ENCODE data around the gene SLC25A47.

SLC25A47 gene

DNA sequence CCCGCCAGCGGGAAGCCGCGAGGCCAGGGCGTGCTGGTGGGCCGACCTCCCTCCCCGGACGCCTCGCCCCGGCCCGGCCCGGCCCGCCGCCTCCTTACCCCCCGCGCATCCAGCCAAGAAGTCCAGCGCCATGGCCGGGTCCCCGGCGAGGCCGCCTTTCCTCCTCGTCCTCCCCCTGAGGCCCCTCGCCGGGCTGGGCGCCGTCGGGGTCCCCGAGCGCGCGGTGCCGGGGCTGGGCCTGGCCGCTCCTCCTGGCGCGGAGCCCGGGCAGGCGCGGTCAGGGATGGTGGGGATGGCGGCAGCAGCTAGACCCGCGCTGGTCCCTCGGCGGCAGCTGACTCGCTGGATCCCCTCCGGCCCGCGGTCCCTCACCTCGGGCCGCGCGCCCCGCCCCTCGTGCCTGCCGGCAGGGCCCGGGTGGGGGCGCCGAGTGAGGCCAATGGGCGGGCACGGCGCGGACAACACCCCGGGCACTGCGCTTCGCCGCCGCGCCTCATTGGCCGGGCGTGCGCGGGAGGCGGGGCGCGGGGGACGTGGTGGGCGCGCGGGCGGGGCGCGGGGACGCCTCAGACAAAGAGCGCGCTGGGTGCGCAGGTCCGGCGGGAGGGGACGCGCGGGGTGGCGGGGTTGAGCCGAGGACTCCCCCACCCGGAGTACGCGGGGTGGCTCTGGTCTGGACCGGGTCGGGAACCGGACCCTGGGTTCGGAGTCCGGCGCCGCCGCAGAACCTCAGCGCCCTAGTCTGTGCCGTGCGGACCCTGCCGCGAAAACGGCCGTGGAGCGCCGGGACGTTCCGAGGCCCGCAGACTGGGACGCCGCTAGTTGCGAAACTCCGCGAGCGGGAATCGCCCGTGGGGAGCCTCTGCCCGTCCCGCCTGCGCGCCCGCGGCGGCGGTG lies 16.8 kb upstream of the SLC25A47 start, which contains the start of gene SLC25A29:
Gene SLC25A29 (minus strand): TSS at position 344 of the 897 bp plus-strand sequence. CDS start 212 bp downstream, at position 132.
- Histone ChIP-seq H3K27me3 (ENCODE audit: control insufficient read depth in 1 of 2, insufficient read depth in 1 of 2, low read length in 2 of 2) (peaks cover 0 to 8% of the 10 kb centered on the region in 2 experiments), H2AK5ac (ENCODE audit: low read length, severe bottlenecking) (no peak within 1 kb of the TSS), H3K4me2 (ENCODE audit: low read length, poor library complexity, severe bottlenecking) (peak within 1 kb of the TSS; percentile 86), H3K23ac (ENCODE audit: low read length in 2 of 2) (peak within 1 kb of the TSS; percentile 65 to 94), H3K36me3 (ENCODE audit: control insufficient read depth in 1 of 2, insufficient read depth in 2 of 2, low read depth in 1 of 2, low read length in 2 of 2) (peaks cover 0 to 18% of the 10 kb centered on the region in 2 experiments), H3K14ac (ENCODE audit: low read length in 2 of 2) (peak within 1 kb of the TSS in 1 of 2 experiments; percentile 94), H3K4me3 (ENCODE audit: insufficient read depth in 1 of 2, low read depth in 1 of 2, low read length in 2 of 2) (peak within 1 kb of the TSS; percentile 85 to 94), H2BK12ac (ENCODE audit: low read length in 2 of 2) (peak within 1 kb of the TSS; percentile 57 to 63), H4K8ac (ENCODE audit: low read length) (peak within 1 kb of the TSS; percentile 82), H3K4me1 (ENCODE audit: control insufficient read depth, insufficient read depth, low read depth, low read length) (peaks cover 39% of the 10 kb centered on the region), H3K4ac (ENCODE audit: low read depth in 1 of 2, low read length in 2 of 2) (peak within 1 kb of the TSS; percentile 88 to 92), H3K9me3 (ENCODE audit: control insufficient read depth, low read length) (no peaks in the 10 kb centered on the region), H4K91ac (ENCODE audit: low read length) (peak within 1 kb of the TSS; percentile 83), H3K18ac (ENCODE audit: low read depth in 1 of 2, low read length in 2 of 2) (peak within 1 kb of the TSS; percentile 92 to 97), H3K79me1 (replicated peaks; ENCODE audit: low read length, poor library complexity, severe bottlenecking) (peaks cover 38% of the 10 kb centered on the region), H3K9ac (ENCODE audit: low read length) (peak within 1 kb of the TSS; percentile 85), H2AFZ (ENCODE audit: low read depth, low read length) (peak within 1 kb of the TSS; percentile 84), H2BK120ac (ENCODE audit: low read depth, low read length) (peak within 1 kb of the TSS; percentile 84), H2BK5ac (ENCODE audit: low read depth, low read length, poor library complexity, severe bottlenecking) (peak within 1 kb of the TSS; percentile 68), H3K27ac (ENCODE audit: low read length, poor library complexity, severe bottlenecking) (peak within 1 kb of the TSS; percentile 47), H2BK15ac (ENCODE audit: low read depth, poor library complexity, severe bottlenecking) (peak within 1 kb of the TSS; percentile 78)
- DNase-seq = peak; percentile 88
- under 1% methylated on average over 101 of the region's 131 CpGs for WGBS

DNA sequence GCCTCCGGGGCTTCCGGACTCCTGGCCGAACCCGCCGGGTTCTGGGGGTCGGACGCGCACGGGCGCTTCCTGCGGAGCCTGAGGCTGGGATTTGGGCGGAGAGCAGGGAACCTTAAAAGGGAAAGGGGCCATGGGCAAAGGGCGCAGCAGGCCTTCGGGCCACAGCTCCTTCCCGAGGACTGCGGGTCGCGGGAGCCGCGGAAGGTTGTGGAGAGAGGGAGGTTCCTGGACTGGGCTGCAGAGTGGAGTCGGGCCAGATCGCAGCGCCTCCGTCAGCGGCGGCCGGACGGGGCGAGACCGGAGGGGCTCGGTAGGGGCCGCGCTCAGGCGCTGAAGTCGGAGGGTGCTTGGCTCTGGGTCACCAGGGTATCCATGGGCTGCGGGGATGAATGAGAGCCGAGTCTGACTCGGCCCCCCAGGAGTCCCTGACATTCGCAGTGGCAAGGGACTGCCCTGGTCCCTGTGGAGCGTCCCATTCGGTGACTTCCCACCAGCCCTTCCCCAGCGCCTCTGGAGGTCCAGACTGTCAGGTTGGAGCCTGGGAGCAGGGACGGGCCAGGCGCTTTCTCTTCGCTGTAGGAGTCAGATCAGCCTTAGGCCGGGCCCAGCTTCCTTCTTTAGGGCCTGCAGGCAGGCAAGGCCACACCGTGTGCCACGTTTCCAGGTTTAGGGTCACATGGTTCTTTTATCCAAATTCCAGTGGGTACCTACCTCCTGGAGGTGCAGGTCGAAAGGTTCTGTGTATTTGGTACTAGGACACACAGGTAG lies 16.0 kb upstream of the SLC25A47 start:
- peak overlapping the region; percentile 84 for H2BK120ac ChIP-seq (ENCODE audit: low read depth, low read length)
- peak overlapping the region; percentile 16 for H2AFZ ChIP-seq (ENCODE audit: low read depth, low read length)
- H2BK12ac ChIP-seq (ENCODE audit: low read length in 2 of 2) = peak overlapping the region in 1 of 2 experiments; percentile 34
- H4K8ac ChIP-seq (ENCODE audit: low read length) = peak overlapping the region; percentile 82
- peak overlapping the region; percentile 83 for H4K91ac ChIP-seq (ENCODE audit: low read length)
- DNase-seq = peak; percentile 46
- peak overlapping the region; percentile 71 to 88 for H3K4ac ChIP-seq (ENCODE audit: low read depth in 1 of 2, low read length in 2 of 2)
- no peaks in the 10 kb centered on the region for H3K9me3 ChIP-seq (ENCODE audit: control insufficient read depth, low read length)
- 5% methylated on average over 46 of the region's 49 CpGs for WGBS
- peak overlapping the region; percentile 78 for H2BK15ac ChIP-seq (ENCODE audit: low read depth, poor library complexity, severe bottlenecking)
- peaks cover 40% of the 10 kb centered on the region for H3K4me1 ChIP-seq (ENCODE audit: control insufficient read depth, insufficient read depth, low read depth, low read length)
- H3K14ac ChIP-seq (ENCODE audit: low read length in 2 of 2) = peak overlapping the region in 1 of 2 experiments; percentile 2
- H3K27ac ChIP-seq (ENCODE audit: low read length, poor library complexity, severe bottlenecking) = no peak overlapping the region
- peak overlapping the region; percentile 68 for H2BK5ac ChIP-seq (ENCODE audit: low read depth, low read length, poor library complexity, severe bottlenecking)
- H3K36me3 ChIP-seq (ENCODE audit: control insufficient read depth in 1 of 2, insufficient read depth in 2 of 2, low read depth in 1 of 2, low read length in 2 of 2) = peaks cover 0 to 18% of the 10 kb centered on the region in 2 experiments
- peaks cover 35% of the 10 kb centered on the region for H3K79me1 ChIP-seq (replicated peaks; ENCODE audit: low read length, poor library complexity, severe bottlenecking)
- H3K4me3 ChIP-seq (ENCODE audit: insufficient read depth in 1 of 2, low read depth in 1 of 2, low read length in 2 of 2) = peak overlapping the region; percentile 85 to 87
- peak overlapping the region; percentile 85 for H3K9ac ChIP-seq (ENCODE audit: low read length)
- peaks cover 0 to 16% of the 10 kb centered on the region in 2 experiments for H3K27me3 ChIP-seq (ENCODE audit: control insufficient read depth in 1 of 2, insufficient read depth in 1 of 2, low read length in 2 of 2)
- peak overlapping the region in 1 of 2 experiments; percentile 46 for H3K23ac ChIP-seq (ENCODE audit: low read length in 2 of 2)
- H3K4me2 ChIP-seq (ENCODE audit: low read length, poor library complexity, severe bottlenecking) = peak overlapping the region; percentile 86
- peak overlapping the region; percentile 72 for H2AK5ac ChIP-seq (ENCODE audit: low read length, severe bottlenecking)
- peak overlapping the region; percentile 92 to 97 for H3K18ac ChIP-seq (ENCODE audit: low read depth in 1 of 2, low read length in 2 of 2)

DNA sequence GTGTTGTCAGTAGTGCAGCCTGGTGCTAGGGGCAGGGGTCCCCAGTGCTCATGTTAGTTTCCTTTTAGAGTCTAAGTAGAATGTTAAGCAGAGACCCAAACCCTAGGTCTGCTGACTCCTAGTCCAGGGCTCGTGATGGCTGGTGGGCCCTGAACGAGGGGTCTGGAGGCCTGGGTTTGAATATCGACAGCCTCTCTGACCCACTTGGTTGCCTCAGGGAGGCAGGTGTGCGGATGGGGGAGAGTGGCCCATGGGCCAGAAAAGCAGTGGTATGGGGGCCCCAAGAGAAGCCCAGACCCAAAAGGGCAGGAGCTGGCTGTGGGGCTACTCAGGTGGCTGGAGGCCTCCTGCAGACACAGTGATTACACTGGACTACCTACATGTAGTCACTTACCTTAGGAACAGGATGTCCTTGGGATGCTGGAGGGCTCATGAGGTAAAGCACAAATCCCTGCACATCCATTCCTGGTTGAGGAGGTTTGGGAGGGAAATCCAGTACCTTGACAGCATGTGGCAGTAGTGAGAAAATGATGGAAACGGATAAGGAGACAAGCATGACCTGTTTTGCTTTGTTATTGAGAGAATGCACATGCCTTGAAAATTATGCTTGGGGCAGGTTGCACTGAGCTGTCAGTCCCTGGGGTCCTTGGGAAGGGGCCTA lies 15.2 kb upstream of the SLC25A47 start:
- H3K23ac ChIP-seq (ENCODE audit: low read length in 2 of 2) = peak overlapping the region in 1 of 2 experiments; percentile 9
- H2BK12ac ChIP-seq (ENCODE audit: low read length in 2 of 2) = peak overlapping the region in 1 of 2 experiments; percentile 57
- no peak overlapping the region for H2BK5ac ChIP-seq (ENCODE audit: low read depth, low read length, poor library complexity, severe bottlenecking)
- 84% methylated on average over 5 of the region's 5 CpGs for WGBS
- H3K4me2 ChIP-seq (ENCODE audit: low read length, poor library complexity, severe bottlenecking) = peak overlapping the region; percentile 86
- H3K9ac ChIP-seq (ENCODE audit: low read length) = peak overlapping the region; percentile 85
- no peak overlapping the region for H3K14ac ChIP-seq (ENCODE audit: low read length in 2 of 2)
- H2BK15ac ChIP-seq (ENCODE audit: low read depth, poor library complexity, severe bottlenecking) = no peak overlapping the region
- H4K8ac ChIP-seq (ENCODE audit: low read length) = no peak overlapping the region
- peak overlapping the region; percentile 85 to 87 for H3K4me3 ChIP-seq (ENCODE audit: insufficient read depth in 1 of 2, low read depth in 1 of 2, low read length in 2 of 2)
- peak overlapping the region; percentile 72 for H2AK5ac ChIP-seq (ENCODE audit: low read length, severe bottlenecking)
- no peaks in the 10 kb centered on the region for H3K9me3 ChIP-seq (ENCODE audit: control insufficient read depth, low read length)
- no peak overlapping the region for H2BK120ac ChIP-seq (ENCODE audit: low read depth, low read length)
- peak overlapping the region; percentile 65 for H4K91ac ChIP-seq (ENCODE audit: low read length)
- no peak overlapping the region for H3K27ac ChIP-seq (ENCODE audit: low read length, poor library complexity, severe bottlenecking)
- peak overlapping the region in 1 of 2 experiments; percentile 71 for H3K4ac ChIP-seq (ENCODE audit: low read depth in 1 of 2, low read length in 2 of 2)
- H3K27me3 ChIP-seq (ENCODE audit: control insufficient read depth in 1 of 2, insufficient read depth in 1 of 2, low read length in 2 of 2) = peaks cover 0 to 23% of the 10 kb centered on the region in 2 experiments
- H3K36me3 ChIP-seq (ENCODE audit: control insufficient read depth in 1 of 2, insufficient read depth in 2 of 2, low read depth in 1 of 2, low read length in 2 of 2) = peaks cover 0 to 18% of the 10 kb centered on the region in 2 experiments
- H3K4me1 ChIP-seq (ENCODE audit: control insufficient read depth, insufficient read depth, low read depth, low read length) = peaks cover 42% of the 10 kb centered on the region
- DNase-seq = no peak
- H3K79me1 ChIP-seq (replicated peaks; ENCODE audit: low read length, poor library complexity, severe bottlenecking) = peaks cover 33% of the 10 kb centered on the region
- H2AFZ ChIP-seq (ENCODE audit: low read depth, low read length) = no peak overlapping the region
- no peak overlapping the region for H3K18ac ChIP-seq (ENCODE audit: low read depth in 1 of 2, low read length in 2 of 2)

Data from mesenchymal stem cell (in vitro differentiated cells and primary cell).